Right atrium auricular region (tissue), 2 donors: ENCODE data around the gene FREM2. TPM values are rescaled to one million over a fixed set of nuclear protein-coding genes. Genes with fewer than 3 reads are reported as not detected.

Experiments
- DNase-seq: peaks from one replicate; pipeline ENCODE4 v3.0.0-alpha.2; 2019; ENCODE audit warnings: low spot score
- H3K27ac ChIP-seq, 2 donors: fragments of 200-600 bp; sonication (generic); 1 replicate in 1 of 2; 2 replicates in 1 of 2; pipeline ENCODE4 v1.5.1; 2016 to 2019
- H3K27me3 ChIP-seq, 2 donors: fragments of 200-600 bp; sonication (generic); one replicate each; pipeline versions ENCODE4 v1.5.1 to v1.6.0; 2017 to 2019
- H3K36me3 ChIP-seq: fragments of 200-600 bp; sonication (generic); one replicate; pipeline ENCODE4 v1.5.1; 2016
- H3K4me1 ChIP-seq, 2 donors: fragments of 200-600 bp; sonication (generic); one replicate each; pipeline versions ENCODE4 v1.5.1 to v1.6.0; 2017 to 2019
- H3K4me3 ChIP-seq, 2 donors: fragments of 200-600 bp; sonication (generic); 1 replicate in 1 of 2; 2 replicates in 1 of 2; pipeline ENCODE4 v1.5.1; 2017 to 2019; ENCODE audit warnings: mild to moderate bottlenecking in 1 of 2, moderate library complexity in 1 of 2
- H3K9me3 ChIP-seq, 2 donors: fragments of 200-600 bp; sonication (generic); one replicate each; pipeline ENCODE4 v1.5.1; 2019
- CTCF ChIP-seq, 2 donors: fragments of 200-600 bp; sonication (generic); IDR thresholded peaks; one replicate each; pipeline ENCODE4 v1.5.1; 2019; ENCODE audit warnings: antibody characterized with exemption in 2 of 2
- total RNA-seq, 2 donors: library from RNA; depleted of rRNA; stranded (reverse); fragments of >200 nt; gene quantifications; one replicate each; pipeline ENCODE4 v1.1.0, GENCODE V29; 2016

The FREM2 gene
- under 1 TPM in 1 of 2 donors, not detected in 1; 0.20 TPM for total RNA-seq

DNA sequence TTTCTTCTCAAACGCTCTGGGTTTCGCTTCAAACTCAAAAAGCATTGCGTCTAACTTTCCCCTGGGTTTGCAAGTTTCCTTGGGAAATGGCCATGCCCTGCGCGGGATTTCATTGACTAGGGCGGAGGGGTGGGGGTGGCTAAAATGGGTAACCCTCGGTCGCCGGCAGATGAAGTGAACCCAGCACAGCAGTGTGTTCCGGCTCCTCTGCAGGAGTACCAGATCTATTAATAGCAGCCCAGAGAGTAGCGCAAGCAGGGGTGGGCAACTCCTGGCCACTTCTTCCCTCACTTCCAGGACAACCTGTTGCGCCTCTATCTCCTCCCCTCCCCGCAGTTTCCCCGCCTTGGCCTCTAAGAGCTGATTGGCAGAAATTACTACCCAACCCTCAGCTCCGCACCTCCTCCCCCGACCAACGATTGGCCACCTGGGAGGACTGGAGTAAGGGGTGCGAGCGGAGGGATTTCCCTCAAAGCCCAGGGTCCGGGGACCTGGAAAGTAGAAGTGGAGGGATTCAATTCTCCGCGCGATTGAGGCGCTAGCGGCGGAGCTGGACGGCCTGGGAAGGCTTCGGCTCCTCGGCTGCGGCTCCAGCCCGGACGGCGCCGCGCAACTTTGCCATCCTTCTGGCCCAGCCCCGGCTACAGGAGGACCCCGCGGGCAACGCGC is at the start of gene FREM2:
FREM2 (plus strand) TSS at position 501 of the 669 bp plus-strand sequence. CDS start 268 bp downstream, outside the sequence.
- Histone ChIP-seq H3K4me1 (peaks cover 0 to 19% of the 10 kb centered on the region in 2 donors), H3K4me3 (peak within 1 kb of the TSS; percentile 27 to 41), H3K27ac (no peak within 1 kb of the TSS), H3K36me3 (no peaks in the 10 kb centered on the region), H3K27me3 (peaks cover 0 to 5% of the 10 kb centered on the region in 2 donors), H3K9me3 (no peaks in the 10 kb centered on the region)
- no peak for DNase-seq
- TF ChIP-seq CTCF (IDR thresholded peaks at IDR 0.05) = no peak

DNA sequence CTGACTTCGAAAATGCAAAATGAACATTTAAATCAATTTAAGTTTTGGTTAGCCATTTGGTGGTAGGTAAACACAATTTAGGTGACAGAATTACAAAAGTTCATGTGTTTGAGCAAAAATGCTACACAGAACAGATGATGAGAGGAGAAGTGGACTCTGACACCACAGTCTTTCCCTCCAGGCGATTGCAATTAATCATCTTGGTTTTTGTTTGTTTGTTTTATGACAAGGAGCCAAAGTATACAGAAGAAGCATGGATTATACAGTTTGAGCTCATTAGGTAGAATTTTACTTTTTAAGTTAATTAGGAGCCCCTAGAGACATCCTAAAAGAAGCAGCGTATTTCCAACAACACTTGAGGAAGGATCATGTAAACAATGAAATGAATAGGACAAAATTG is 49.3 kb upstream of the FREM2 start:
- Histone ChIP-seq H3K4me1 (no peaks in the 10 kb centered on the region), H3K27me3 (no peaks in the 10 kb centered on the region), H3K36me3 (no peaks in the 10 kb centered on the region), H3K27ac (no peak overlapping the region), H3K9me3 (no peaks in the 10 kb centered on the region), H3K4me3 (no peak overlapping the region)
- no peak for DNase-seq
- no peak for TF ChIP-seq CTCF (IDR thresholded peaks at IDR 0.05)

DNA sequence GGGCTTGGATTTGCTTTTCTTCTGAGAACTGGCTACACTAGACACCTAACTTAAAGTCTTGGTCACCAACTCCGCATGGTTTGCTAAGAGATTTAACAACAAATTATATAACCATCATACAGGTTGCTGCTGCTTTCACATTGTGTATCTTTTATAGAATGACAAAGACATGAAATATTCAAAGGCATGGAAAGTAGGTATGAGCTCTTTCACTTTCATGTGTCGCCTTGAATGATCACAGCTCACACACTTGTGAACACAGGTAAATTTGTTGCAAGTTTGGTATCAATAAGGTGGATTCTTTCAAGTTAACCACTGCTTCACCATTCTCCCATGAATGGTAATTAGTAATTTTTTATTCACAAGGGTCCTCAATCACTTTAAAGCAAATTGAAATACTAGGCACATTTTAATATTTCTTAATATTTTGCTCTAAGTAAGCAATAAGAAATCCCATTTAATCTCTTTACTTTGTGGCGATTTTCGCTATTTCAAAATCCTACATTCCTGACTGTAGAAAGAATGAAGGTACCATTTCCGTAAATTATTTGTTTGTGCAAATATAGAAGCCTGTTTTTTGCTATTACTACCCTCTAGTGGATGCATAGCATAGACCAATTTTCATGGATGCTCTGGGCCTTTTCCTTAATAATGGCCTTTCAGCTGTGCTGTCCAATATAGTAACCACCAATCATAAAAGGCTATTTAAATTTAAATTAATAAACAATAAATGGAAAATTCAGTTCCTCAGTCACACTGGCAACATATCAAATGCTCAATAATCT is 45.5 kb upstream of the FREM2 start:
- H3K36me3 ChIP-seq = no peaks in the 10 kb centered on the region
- no peak overlapping the region for H3K4me3 ChIP-seq
- H3K9me3 ChIP-seq = no peaks in the 10 kb centered on the region
- no peaks in the 10 kb centered on the region for H3K27me3 ChIP-seq
- H3K4me1 ChIP-seq = no peaks in the 10 kb centered on the region
- DNase-seq = no peak
- H3K27ac ChIP-seq = no peak overlapping the region
- TF ChIP-seq CTCF (IDR thresholded peaks at IDR 0.05) = no peak

GRCh38 chr13:38647312-38647711 is 39.6 kb upstream of the FREM2 start:
- no peak for DNase-seq
- no peak overlapping the region for H3K27ac ChIP-seq
- H3K27me3 ChIP-seq = no peaks in the 10 kb centered on the region
- H3K9me3 ChIP-seq = no peaks in the 10 kb centered on the region
- TF ChIP-seq CTCF (IDR thresholded peaks at IDR 0.05) = no peak
- H3K4me3 ChIP-seq = no peak overlapping the region
- no peaks in the 10 kb centered on the region for H3K4me1 ChIP-seq
- H3K36me3 ChIP-seq = no peaks in the 10 kb centered on the region

- H3K27me3 ChIP-seq = no peaks in the 10 kb centered on the region
These were observed 38.0 kb upstream of the FREM2 start for GRCh38 chr13:38648912-38649311.

More at GRCh38 chr13:38648912-38649311, 38.0 kb upstream of the FREM2 start:
- H3K4me3 ChIP-seq = no peak overlapping the region
- TF ChIP-seq CTCF (IDR thresholded peaks at IDR 0.05) = no peak
- DNase-seq = no peak
- no peak overlapping the region for H3K27ac ChIP-seq
- H3K4me1 ChIP-seq = no peaks in the 10 kb centered on the region
- H3K36me3 ChIP-seq = no peaks in the 10 kb centered on the region
- no peaks in the 10 kb centered on the region for H3K9me3 ChIP-seq
